Muscle layer of colon (tissue), 2 donors: ENCODE measurements around the gene KRTAP2-4.
"Not testable (repeated sequence)": the region's sequence is repeated elsewhere in the genome, so short reads cannot be mapped to it uniquely, and the experiment has no call there.

Source experiments
- H3K27ac ChIP-seq: one replicate; pipeline ENCODE4 v1.7.0; 2013; ENCODE audit warnings: low read depth, mild to moderate bottlenecking, low read length, moderate library complexity
- H3K27me3 ChIP-seq, 2 donors: one replicate each; pipeline ENCODE4 v1.7.0; 2013; ENCODE audit warnings: low read length in 2 of 2, mild to moderate bottlenecking in 2 of 2; ENCODE audit not compliant: insufficient read depth in 2 of 2, control insufficient read depth in 1 of 2
- H3K36me3 ChIP-seq: one replicate; pipeline ENCODE4 v1.7.0; 2013; ENCODE audit warnings: mild to moderate bottlenecking, low read length; ENCODE audit not compliant: insufficient read depth
- H3K4me1 ChIP-seq: one replicate; pipeline ENCODE4 v1.7.0; 2013; ENCODE audit warnings: mild to moderate bottlenecking, low read length; ENCODE audit not compliant: insufficient read depth
- H3K4me3 ChIP-seq, 2 donors: one replicate each; pipeline ENCODE4 v1.7.0; 2013; ENCODE audit warnings: low read length in 2 of 2, low read depth in 1 of 2, mild to moderate bottlenecking in 1 of 2, moderate library complexity in 1 of 2
- H3K9ac ChIP-seq: one replicate; pipeline ENCODE4 v1.7.0; 2013; ENCODE audit warnings: low read length
- H3K9me3 ChIP-seq: one replicate; pipeline ENCODE4 v1.7.0; 2013; ENCODE audit warnings: mild to moderate bottlenecking, low read length
- donor health status: abdominal sarcoma.
- donor health status: Adenocarcinoma of cecum.

KRTAP2-4 gene

GRCh38 chr17:41065829-41066624 lies at the start of gene KRTAP2-4:
Gene KRTAP2-4, minus strand, starts transcription at chr17:41065879. Its CDS starts 34 bp downstream, at chr17:41065845.
- no peak within 1 kb of the TSS for H3K27ac ChIP-seq
- H3K9me3 ChIP-seq: no peaks in the 10 kb centered on the region
- H3K27me3 ChIP-seq: no peaks in the 10 kb centered on the region
- no peaks in the 10 kb centered on the region for H3K36me3 ChIP-seq
- H3K4me1 ChIP-seq: no peaks in the 10 kb centered on the region
- no peak within 1 kb of the TSS for H3K9ac ChIP-seq
- H3K4me3 ChIP-seq: no peak within 1 kb of the TSS

GRCh38 chr17:41111151-41111885 lies 45.6 kb upstream of the KRTAP2-4 start:
- Histone ChIP-seq H3K36me3 (no peaks in the 10 kb centered on the region), H3K9ac (no peak overlapping the region), H3K27me3 (no peaks in the 10 kb centered on the region), H3K9me3 (no peaks in the 10 kb centered on the region), H3K27ac (no peak overlapping the region), H3K4me3 (no peak overlapping the region), H3K4me1 (no peaks in the 10 kb centered on the region)

- H3K4me3 ChIP-seq: not testable (repeated sequence)
These were observed 43.2 kb upstream of the KRTAP2-4 start for GRCh38 chr17:41108728-41109386.

GRCh38 chr17:41107941-41108450 lies 42.3 kb upstream of the KRTAP2-4 start:
- H3K4me3 ChIP-seq: no peak overlapping the region

More at GRCh38 chr17:41108728-41109386, 43.2 kb upstream of the KRTAP2-4 start:
- H3K4me1 ChIP-seq, H3K27me3 ChIP-seq, H3K9me3 ChIP-seq, H3K36me3 ChIP-seq, H3K9ac ChIP-seq, H3K27ac ChIP-seq: not testable (repeated sequence)

GRCh38 chr17:41105347-41105746 lies 39.7 kb upstream of the KRTAP2-4 start, which contains the start of gene KRTAP4-9:
Gene KRTAP4-9, plus strand, starts transcription at chr17:41105389. Its CDS starts 0 bp downstream, at chr17:41105389.
- H3K27ac ChIP-seq, H3K27me3 ChIP-seq, H3K9ac ChIP-seq, H3K4me1 ChIP-seq, H3K9me3 ChIP-seq, H3K36me3 ChIP-seq, H3K4me3 ChIP-seq: not testable (repeated sequence)

More at GRCh38 chr17:41107941-41108450, 42.3 kb upstream of the KRTAP2-4 start:
- Histone ChIP-seq H3K4me1 (no peaks in the 10 kb centered on the region), H3K9ac (no peak overlapping the region), H3K27ac (no peak overlapping the region), H3K36me3 (no peaks in the 10 kb centered on the region), H3K27me3 (no peaks in the 10 kb centered on the region), H3K9me3 (no peaks in the 10 kb centered on the region)

GRCh38 chr17:41104386-41105038 lies 38.8 kb upstream of the KRTAP2-4 start:
- not testable (repeated sequence) for H3K9ac ChIP-seq, H3K9me3 ChIP-seq, H3K27ac ChIP-seq, H3K4me1 ChIP-seq, H3K27me3 ChIP-seq, H3K4me3 ChIP-seq, H3K36me3 ChIP-seq

- no peak overlapping the region for H3K9ac ChIP-seq
- H3K27me3 ChIP-seq: no peaks in the 10 kb centered on the region
- no peaks in the 10 kb centered on the region for H3K9me3 ChIP-seq
- H3K36me3 ChIP-seq: no peaks in the 10 kb centered on the region
- no peak overlapping the region for H3K4me3 ChIP-seq
- no peak overlapping the region for H3K27ac ChIP-seq
- no peaks in the 10 kb centered on the region for H3K4me1 ChIP-seq
These were observed 38.2 kb upstream of the KRTAP2-4 start for GRCh38 chr17:41103896-41104295.

- Histone ChIP-seq H3K4me3 (no peak within 1 kb of the TSS), H3K9me3 (no peaks in the 10 kb centered on the region), H3K27me3 (no peaks in the 10 kb centered on the region), H3K4me1 (no peaks in the 10 kb centered on the region), H3K9ac (no peak within 1 kb of the TSS), H3K36me3 (no peaks in the 10 kb centered on the region), H3K27ac (no peak within 1 kb of the TSS)
These were observed 36.0 kb upstream of the KRTAP2-4 start, which contains the start of gene KRTAP4-16 for GRCh38 chr17:41101586-41102259. Gene KRTAP4-16, minus strand, starts transcription at chr17:41102209. Its CDS starts 0 bp downstream, at chr17:41102209.

- not testable (repeated sequence) for H3K9me3 ChIP-seq, H3K27ac ChIP-seq, H3K4me3 ChIP-seq, H3K27me3 ChIP-seq, H3K9ac ChIP-seq, H3K4me1 ChIP-seq, H3K36me3 ChIP-seq
These were observed 34.2 kb upstream of the KRTAP2-4 start for GRCh38 chr17:41099682-41100480.

GRCh38 chr17:41098481-41098880 lies 32.8 kb upstream of the KRTAP2-4 start:
- no peak overlapping the region for H3K4me3 ChIP-seq
- H3K27me3 ChIP-seq: no peaks in the 10 kb centered on the region
- H3K9ac ChIP-seq: no peak overlapping the region
- no peaks in the 10 kb centered on the region for H3K4me1 ChIP-seq
- no peaks in the 10 kb centered on the region for H3K36me3 ChIP-seq
- no peak overlapping the region for H3K27ac ChIP-seq
- H3K9me3 ChIP-seq: no peaks in the 10 kb centered on the region
